Prostate gland (tissue), 2 donors: ENCODE data around the gene WNT16. TPM values are rescaled to one million over a fixed set of nuclear protein-coding genes. Genes with fewer than 3 reads are reported as not detected.

Experiments used
- DNase-seq: peaks from one replicate; pipeline ENCODE4 v3.0.0-alpha.2; 2019; ENCODE audit warnings: low spot score
- H3K27ac ChIP-seq, 2 donors: fragments of 200-600 bp; sonication (generic); 2 replicates each; pipeline ENCODE4 v1.5.1; 2017 to 2019
- H3K27me3 ChIP-seq: fragments of 200-600 bp; sonication (generic); replicated peaks from 2 replicates; pipeline ENCODE4 v1.5.1; 2019; ENCODE audit not compliant: insufficient read depth
- H3K36me3 ChIP-seq, 2 donors: fragments of 200-600 bp; sonication (generic); 1 replicate in 1 of 2; 2 replicates in 1 of 2; pipeline versions ENCODE4 v1.5.1 to v1.8.1; 2017 to 2019
- H3K4me1 ChIP-seq: fragments of 200-600 bp; sonication (generic); replicated peaks from 2 replicates; pipeline ENCODE4 v1.5.1; 2019
- H3K4me3 ChIP-seq, 2 donors: fragments of 200-600 bp; sonication (generic); 2 replicates each; pipeline ENCODE4 v1.5.1; 2017 to 2019
- H3K9me3 ChIP-seq: fragments of 200-600 bp; sonication (generic); 2 replicates; pipeline ENCODE4 v1.5.1; 2017
- POLR2A ChIP-seq: fragments of 450-650 bp; IDR thresholded peaks from one replicate; pipeline ENCODE4 v1.6.1; 2016; ENCODE audit warnings: antibody characterized with exemption, mild to moderate bottlenecking
- POLR2AphosphoS5 ChIP-seq: sonication (generic); formaldehyde crosslinking; IDR thresholded peaks from one replicate; pipeline ENCODE4 v1.6.1; 2017; ENCODE audit warnings: antibody characterized with exemption
- WGBS: methylation state at CpG from one replicate; pipeline ENCODE4 v1.1.5; 2018; 5-methylcytosine and 5-hydroxymethylcytosine counted together
- intact Hi-C: fragments of 100-400 bp; cut with DNase I; formaldehyde crosslinking; loops from one replicate; pipeline ENCODE4 v1.14.2; 2022
- total RNA-seq, 2 donors: library from RNA; depleted of rRNA; stranded (reverse); fragments of >200 nt; gene quantifications; one replicate each; pipeline ENCODE4 v1.1.0, GENCODE V29; 2016
- TF ChIP-seq, protein P1 (sequence below), 4 experiments: fragments of 200-600 bp in 2 of 4; fragments of 450-650 bp in 2 of 4; sonication (generic) in 2 of 4; IDR thresholded peaks; 1 replicate in 3 of 4; 2 replicates in 1 of 4; pipeline ENCODE4 v1.5.1; 2016 to 2019; ENCODE audit warnings: antibody characterized with exemption in 4 of 4, mild to moderate bottlenecking in 2 of 4, moderate library complexity in 2 of 4

Gene WNT16
- total RNA-seq, 2 donors from 2014 or later, result 0.23 to 1.1 TPM

DNA sequence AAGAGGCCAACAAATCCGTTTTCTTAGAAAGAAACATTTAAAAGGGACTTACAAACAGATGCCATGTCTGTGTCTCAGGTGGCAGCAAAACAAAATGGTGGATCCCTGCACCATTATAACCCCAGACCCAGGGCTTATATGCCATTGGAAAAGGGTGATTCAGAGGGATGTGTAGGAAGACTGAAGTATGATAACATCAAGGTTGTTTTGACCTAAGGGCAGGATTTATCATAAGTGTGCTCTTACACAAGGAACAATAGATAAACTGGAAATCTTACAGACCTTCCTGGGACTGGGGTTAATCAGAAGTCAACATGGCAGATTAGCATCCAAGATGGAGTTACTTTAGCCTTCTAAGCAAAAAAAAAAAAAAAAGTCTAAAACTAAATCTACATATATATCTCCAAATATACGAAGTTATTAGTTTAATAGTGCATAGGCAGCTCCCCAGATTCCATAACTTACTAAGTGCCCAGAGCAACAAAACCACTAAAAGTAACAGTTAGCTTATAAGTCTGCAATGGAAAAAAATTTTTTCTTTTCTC, 34.3 kb upstream of the WNT16 start:
- Histone ChIP-seq H3K9me3 (no peaks in the 10 kb centered on the region), H3K4me3 (no peak overlapping the region), H3K27ac (no peak overlapping the region), H3K36me3 (no peaks in the 10 kb centered on the region), H3K27me3 (peaks cover 2% of the 10 kb centered on the region), H3K4me1 (no peaks in the 10 kb centered on the region)
- intact Hi-C loops, result no loop called here
- 81% methylated on average over 2 of the region's 2 CpGs for WGBS
- DNase-seq, result no peak
- TF ChIP-seq POLR2AphosphoS5 (no peak), POLR2A (no peak)
- TF ChIP-seq, protein P1, sequence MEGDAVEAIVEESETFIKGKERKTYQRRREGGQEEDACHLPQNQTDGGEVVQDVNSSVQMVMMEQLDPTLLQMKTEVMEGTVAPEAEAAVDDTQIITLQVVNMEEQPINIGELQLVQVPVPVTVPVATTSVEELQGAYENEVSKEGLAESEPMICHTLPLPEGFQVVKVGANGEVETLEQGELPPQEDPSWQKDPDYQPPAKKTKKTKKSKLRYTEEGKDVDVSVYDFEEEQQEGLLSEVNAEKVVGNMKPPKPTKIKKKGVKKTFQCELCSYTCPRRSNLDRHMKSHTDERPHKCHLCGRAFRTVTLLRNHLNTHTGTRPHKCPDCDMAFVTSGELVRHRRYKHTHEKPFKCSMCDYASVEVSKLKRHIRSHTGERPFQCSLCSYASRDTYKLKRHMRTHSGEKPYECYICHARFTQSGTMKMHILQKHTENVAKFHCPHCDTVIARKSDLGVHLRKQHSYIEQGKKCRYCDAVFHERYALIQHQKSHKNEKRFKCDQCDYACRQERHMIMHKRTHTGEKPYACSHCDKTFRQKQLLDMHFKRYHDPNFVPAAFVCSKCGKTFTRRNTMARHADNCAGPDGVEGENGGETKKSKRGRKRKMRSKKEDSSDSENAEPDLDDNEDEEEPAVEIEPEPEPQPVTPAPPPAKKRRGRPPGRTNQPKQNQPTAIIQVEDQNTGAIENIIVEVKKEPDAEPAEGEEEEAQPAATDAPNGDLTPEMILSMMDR (IDR thresholded peaks at IDR 0.05), result no peak

DNA sequence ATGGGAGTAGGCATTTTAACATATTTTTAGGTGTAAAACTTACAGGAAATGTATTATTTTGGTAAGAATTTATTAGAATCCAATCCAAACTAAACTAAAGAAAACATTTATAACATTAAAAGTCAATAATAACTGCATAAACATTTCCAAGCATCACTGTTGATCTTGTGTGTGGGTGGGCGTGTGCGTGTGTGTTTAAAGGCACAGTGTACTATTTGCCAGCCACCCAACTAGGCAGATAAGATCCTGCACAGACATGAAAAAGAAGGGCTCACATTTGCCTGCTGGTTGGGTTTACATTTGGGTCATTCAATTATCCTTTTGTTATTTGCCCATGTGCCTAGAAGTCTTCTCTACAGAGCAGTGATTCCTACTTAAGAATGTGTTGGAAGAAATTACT, 31.0 kb upstream of the WNT16 start:
- Histone ChIP-seq H3K27ac (no peak overlapping the region), H3K9me3 (no peaks in the 10 kb centered on the region), H3K27me3 (peaks cover 2% of the 10 kb centered on the region), H3K4me1 (no peaks in the 10 kb centered on the region), H3K4me3 (no peak overlapping the region), H3K36me3 (no peaks in the 10 kb centered on the region)
- no peak for DNase-seq
- 43% methylated on average over 2 of the region's 2 CpGs for WGBS
- no peak for TF ChIP-seq POLR2A
- no peak for TF ChIP-seq POLR2AphosphoS5
- intact Hi-C loops, result no loop called here

DNA sequence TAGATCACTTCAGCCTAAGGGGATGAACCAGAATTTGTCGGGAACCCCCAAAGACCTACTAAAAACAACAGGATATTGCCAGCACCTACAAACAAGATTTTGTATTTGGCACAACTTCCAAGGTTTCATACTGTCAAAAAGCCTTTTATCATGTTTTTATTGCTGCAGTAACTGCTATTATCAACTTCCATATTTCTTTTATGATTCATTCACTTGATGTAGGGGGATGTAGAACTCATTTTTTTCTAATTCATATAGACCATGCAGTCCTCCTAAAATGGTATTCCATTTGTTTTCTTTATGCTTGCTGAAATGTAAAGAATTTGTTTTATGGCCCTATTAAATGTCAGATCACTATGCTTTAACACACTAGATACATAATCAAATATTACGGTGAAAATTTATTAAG, 30.0 kb upstream of the WNT16 start:
- H3K4me1 ChIP-seq, result no peaks in the 10 kb centered on the region
- H3K27ac ChIP-seq, result no peak overlapping the region
- no peak for DNase-seq
- TF ChIP-seq, protein P1 (IDR thresholded peaks at IDR 0.05), result no peak
- TF ChIP-seq POLR2AphosphoS5 (no peak), POLR2A (no peak)
- intact Hi-C loops, result no loop called here
- H3K27me3 ChIP-seq, result no peaks in the 10 kb centered on the region
- WGBS, result 21% methylated on average over 2 of the region's 2 CpGs
- no peaks in the 10 kb centered on the region for H3K36me3 ChIP-seq
- no peak overlapping the region for H3K4me3 ChIP-seq
- H3K9me3 ChIP-seq, result no peaks in the 10 kb centered on the region

DNA sequence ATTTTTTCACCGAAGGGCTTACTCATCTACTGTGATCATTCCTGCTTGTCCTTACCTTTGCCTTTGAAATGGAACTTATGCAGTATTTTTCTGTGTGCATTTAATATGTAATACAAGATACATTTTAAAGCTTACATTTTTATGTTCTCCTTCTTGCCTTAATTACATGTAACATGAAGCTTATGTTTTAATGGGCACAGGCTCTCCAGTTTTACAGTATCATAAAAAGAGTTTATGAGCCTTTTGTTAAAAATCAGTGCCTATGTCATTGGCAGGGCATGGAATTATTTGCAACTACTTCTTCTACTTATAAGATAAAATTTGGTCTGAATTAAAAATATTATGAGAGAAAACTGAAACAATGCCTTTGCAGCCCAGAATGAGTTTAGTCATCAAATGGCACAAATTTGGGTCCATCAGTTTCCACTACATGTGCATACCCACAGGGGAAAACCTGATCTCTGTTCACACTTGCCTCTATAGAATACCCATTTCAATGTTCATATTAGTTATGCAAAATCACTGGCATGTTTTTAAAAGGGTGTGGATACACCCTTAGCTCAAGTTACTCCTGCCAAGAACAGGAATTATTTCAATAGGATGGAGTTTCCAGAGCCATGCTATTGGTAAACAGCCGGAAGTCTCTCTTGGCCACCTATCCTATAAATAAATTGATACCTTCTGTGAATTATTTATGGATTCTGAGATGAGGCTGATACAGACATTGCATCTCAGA, 27.9 kb upstream of the WNT16 start:
- WGBS, result 59% methylated on average over 2 of the region's 2 CpGs

DNA sequence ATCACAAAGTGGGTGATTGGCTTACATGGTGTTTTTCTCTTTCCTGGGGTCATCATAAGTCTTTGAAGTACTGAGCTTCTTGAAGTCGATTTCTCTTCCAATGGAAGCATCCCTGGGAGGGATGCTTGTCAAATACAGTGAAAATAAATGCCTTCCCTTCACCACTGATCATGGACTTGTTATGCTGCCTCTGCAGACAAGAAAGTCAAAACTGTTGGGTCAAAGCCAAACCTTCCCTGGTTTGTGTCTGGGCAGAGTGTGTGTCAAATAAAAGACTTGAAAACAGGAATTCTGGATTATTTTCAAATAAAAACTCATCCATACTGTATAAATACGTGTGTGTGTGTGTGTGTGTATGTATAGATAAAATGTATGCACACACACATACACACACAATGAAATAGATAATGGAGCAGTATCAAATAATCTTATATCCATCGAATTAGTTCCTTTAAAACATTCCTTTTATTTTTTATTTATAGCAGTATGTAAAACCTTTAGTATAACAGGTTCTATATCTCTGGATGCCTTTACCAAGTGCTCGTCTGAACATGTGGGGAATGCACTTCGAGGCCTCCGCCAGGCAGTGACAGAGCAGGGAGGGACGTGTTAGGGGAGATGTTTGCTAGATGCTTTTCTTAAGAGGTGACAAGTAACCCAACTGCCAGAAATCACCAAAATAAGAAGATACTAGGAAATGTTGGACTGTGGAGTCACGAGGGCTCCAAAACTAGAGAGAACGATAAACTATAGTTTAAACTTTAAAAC, 27.2 kb upstream of the WNT16 start:
- Histone ChIP-seq H3K9me3 (no peaks in the 10 kb centered on the region), H3K27ac (no peak overlapping the region), H3K4me3 (no peak overlapping the region), H3K36me3 (no peaks in the 10 kb centered on the region), H3K4me1 (no peaks in the 10 kb centered on the region), H3K27me3 (no peaks in the 10 kb centered on the region)
- no peak for DNase-seq
- WGBS, result 40% methylated on average over 9 of the region's 9 CpGs
- TF ChIP-seq, protein P1 (IDR thresholded peaks at IDR 0.05), result no peak
- TF ChIP-seq POLR2A (no peak), POLR2AphosphoS5 (no peak)
- intact Hi-C loops, result no loop called here

More for the DNA sequence above, 27.9 kb upstream of the WNT16 start:
- Histone ChIP-seq H3K36me3 (no peaks in the 10 kb centered on the region), H3K4me3 (no peak overlapping the region), H3K9me3 (no peaks in the 10 kb centered on the region), H3K4me1 (no peaks in the 10 kb centered on the region), H3K27me3 (no peaks in the 10 kb centered on the region), H3K27ac (no peak overlapping the region)
- DNase-seq, result no peak
- intact Hi-C loops, result no loop called here
- TF ChIP-seq POLR2AphosphoS5 (no peak), POLR2A (no peak)
- TF ChIP-seq, protein P1 (IDR thresholded peaks at IDR 0.05), result no peak
